NCI-H774 (cell line): ENCODE measurements around the gene PLA2G4B.

Experiments
- DNase-seq: peaks from one replicate; lab custom pipeline; 2025; lab: John Stamatoyannopoulos, UW

PLA2G4B gene

DNA sequence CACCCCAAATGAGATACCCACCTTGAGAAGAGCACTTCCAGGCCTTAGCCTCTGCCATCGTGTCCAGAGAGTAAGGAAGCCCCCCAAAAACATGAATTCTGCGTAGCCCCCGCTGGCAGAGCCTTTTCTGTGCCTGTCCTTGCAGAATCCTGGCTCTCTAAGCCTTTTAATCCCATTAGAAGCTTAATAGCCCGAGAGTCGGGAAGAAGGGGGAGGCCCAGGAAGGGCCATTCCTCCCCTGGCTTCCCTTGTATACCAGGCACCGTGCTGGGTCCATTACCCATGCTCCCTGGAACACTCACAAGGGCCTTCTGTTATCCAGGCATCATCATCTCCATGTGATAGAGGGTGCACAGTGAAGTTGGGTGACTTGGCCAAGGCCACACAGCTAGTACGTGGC lies 48.1 kb downstream of the PLA2G4B start:
- DNase-seq: no peak

DNA sequence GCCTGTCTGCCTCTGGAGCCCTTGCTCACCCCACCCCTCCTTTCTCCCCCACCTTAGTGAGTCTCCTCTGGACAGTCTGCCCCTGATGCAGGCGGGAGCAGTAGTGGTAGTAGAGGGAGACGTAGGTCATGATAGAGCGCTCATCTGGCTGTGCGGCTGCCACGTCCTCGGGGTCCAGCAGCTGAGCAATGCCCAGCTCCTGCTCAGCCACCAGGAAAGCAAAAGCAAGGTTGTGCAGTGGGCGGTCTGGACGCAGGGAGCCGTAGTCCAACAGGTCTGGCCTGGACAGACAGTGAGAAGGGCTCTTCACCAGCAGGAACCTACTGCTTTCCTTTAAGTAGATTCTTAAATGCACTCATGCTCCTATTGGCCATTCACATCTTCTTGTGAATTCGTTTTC lies 48.5 kb downstream of the PLA2G4B start:
- no peak for DNase-seq

DNA sequence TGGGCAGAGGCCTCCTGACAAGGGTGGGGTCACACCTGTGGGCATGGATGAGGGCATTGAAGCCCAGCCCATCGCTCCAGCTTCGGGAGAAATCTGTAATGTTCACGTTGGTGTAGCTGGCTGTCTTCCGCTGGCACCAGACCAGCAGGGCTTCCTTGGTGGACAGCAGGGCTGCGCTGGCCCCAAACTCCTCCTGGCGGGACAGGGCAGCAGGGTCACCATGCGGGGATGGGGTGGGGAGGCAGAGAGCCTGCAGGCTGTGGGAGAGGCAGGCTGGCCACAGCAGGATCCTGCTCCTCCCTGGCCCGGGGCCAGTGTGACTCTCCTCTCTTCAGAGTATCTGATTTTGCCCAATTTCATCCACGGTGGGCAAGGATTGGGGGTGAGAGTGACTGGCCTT lies 49.2 kb downstream of the PLA2G4B start:
- no peak for DNase-seq

DNA sequence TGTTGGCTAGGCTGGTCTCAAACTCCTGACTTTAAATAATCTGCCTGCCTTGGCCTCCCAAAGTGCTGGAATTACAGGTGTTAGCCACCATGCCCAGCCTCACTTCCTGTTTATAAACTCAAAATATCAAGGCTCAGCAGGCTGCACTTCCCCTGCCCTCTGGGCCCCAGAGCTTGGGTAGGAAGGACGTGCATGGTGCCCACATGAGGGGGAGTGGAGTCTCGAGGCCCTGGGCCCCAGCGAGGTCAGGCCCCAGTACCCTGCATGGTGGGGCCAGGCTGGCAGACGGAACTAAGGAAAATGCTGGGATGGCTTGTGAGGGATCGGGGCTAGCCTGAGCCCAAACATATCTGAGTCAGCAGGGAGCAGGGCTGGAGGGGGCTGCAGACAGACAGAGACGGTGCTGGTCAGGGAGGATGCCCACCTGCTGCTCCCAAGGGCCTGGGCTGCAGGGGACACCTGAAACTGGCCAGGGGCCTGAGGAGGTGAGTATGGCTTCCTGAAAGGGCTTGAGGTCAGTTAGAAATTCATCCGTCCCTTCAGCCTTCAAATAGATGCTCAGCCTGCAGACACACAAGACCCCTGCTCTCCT lies 50.1 kb downstream of the PLA2G4B start:
- no peak for DNase-seq

DNA sequence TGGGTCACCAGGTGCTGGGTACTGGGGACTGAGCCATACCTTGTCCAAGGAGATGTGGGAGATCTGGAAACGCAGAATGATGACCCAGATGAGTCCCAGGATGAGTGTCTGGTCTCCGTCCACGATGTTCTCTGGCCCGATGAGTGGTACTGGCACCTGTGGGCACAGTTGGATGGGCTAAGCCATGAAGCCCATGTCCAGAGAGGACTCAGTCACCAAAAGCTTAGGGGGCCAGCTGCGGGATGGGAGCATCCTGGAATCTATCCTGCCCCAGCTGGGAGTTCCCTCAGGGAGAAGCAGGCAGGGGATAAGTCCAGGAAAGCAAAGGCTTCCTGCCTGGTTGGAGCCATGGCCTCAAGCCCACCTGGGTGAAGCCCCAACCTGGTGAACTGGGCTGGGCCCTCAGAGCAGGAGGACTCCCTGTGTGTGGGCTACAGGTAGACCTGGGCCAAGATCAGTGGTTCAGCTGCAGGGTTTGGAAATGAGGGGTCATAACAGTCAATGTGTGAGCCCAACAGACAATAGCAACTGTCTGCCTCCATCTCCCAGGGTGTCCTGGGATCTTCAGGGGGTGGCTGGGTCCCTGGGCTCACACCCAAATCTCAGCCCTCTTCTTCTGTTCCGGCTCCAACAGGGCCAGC lies 51.5 kb downstream of the PLA2G4B start:
- DNase-seq: no peak

DNA sequence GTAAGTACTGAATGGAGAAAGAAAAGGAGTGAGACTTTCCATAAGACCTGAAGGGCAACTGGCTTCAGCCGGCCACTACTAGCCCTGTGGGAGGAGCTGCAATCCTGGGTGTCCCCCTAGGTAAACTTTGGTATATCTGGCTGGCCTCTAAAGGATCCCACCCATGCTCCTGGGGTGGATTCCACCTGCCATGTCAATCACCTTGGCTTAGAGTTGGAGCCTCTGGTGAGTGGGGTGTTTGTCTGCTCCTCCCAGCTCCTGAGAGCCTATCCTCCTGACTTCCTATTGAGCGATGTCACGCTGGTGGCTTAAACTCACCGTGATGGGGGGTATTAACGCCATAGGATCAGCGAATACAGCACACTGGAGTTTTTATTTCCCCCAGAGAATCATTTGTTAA lies 52.6 kb downstream of the PLA2G4B start:
- DNase-seq: peak; percentile 19

DNA sequence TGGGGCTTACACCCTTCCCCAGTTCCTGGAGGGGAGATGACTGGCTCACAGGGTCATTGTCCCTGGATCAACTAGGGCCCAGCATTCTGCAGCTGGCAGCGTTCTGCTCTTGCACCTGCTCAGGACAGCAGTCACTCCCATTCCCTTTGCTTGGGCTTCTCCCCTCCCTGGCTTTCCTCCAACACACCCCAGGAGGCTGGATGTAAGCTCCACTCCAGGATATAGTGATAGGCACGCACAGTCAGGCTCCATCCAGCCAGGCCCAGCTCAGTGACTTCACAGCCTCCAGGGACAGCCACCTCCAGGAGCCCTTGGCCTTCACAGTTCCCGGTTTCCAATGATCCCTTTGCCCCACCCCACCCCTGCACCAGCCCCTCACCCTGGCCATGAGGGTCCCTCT lies 53.3 kb downstream of the PLA2G4B start:
- DNase-seq: peak; percentile 92

DNA sequence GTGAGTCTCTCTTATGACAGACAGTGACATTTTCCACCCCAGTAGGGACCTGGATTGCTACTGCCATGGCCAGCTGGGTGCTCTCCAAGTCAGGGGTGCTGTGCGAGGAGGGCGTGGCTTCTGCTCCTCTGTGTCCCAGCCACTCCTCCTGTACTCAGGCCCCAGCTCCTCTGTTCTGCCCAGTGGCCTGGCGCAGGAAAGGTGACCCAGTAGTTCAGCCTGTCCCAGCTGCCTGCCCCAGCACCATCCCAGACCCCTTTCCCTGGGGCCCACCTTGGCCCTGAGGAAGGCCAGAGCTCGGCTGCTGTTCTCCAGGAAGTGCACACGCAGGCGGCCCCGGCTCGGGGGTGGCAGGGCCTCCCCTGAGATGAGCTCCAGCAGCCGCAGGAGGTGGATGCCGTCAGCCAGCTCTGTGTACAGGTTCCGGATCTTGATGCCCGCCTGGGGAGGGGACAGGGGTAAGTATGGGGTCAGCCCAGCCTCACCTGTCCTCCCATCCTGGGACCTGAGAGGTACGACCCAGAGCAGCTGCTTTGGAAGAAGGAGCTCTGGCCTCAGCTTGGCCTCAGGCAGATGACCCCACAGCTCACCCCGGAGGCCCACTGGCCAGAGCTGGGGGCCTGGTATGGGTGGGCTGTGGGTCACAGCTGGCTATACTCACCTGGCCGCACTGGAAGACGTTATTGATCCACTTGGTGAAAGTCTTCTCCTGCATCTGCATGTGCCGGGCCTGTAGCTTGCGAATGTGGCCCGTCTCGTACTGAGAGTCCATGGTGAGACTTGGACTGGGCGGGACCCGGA lies 54.2 kb downstream of the PLA2G4B start:
- DNase-seq: peak; percentile 66

DNA sequence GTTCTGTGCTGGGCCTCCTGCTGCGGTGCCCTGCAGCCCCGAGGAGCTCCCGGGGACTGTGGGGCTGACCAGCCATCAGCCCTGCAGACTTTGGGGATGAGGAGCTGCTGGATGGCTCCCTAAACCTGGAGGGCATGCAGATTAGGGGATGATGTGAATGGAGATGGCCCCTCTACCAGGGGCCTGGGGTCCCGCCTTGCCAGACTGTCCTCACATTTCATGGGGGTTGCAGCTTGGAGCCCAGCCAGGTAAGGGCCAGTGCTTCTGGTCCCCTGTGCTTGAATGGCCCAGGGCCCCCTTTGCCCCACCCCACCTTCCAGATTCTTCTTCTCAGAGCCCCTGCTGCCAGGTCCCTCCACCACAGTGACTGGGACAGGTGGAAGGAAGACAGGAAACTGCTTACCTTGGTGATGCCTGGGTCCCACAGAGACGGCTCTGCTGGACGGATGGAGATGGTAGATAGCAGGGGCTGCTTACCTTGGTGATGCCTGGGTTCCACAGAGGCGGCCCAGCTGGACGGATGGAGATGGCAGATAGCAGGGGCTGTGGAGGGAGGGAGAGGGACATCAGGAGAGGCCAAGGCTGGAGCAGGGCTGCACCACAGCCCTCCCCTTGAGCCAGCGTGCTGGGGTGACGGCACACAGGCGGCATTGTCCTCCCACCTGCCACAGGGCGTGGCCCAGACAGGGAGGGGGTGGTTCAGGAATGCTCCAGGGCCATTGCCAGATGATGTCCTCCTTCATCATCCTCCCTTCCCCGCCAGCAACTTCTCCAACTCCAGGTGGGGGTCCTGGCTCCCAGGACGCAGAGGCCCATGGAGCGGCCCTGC lies 55.0 kb downstream of the PLA2G4B start, which contains the start of gene SPTBN5:
SPTBN5 (minus strand) TSS at position 632 of the 829 bp plus-strand sequence; CDS start at position 76, 556 bp downstream.
- DNase-seq: no peak

DNA sequence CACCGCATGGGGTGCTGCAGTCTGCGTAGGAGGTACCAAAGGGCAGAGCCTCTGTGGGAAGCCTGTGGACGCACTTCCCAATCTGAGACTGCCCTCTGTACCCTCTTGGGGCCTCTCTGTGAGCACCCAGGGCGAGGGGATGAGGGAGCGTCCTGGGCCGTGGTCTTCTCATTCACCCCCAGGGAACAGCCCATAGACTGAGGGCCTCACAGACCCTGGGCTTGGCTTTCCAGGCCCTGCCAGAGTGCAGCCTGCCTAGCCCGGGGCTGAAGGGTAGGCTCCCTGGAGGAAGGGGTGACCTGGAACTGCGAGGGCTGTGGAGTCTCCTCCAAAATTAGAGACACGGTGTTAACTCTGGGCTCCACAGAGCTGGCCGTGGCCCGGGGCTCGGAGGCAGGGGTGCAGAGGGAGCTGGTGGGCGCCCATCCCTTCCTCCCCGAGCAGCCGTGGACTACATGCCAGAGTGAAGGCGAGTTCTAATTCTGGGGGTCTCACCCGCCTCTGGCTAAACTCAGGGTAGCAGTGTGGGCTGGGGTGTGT lies 55.7 kb downstream of the PLA2G4B start:
- no peak for DNase-seq

DNA sequence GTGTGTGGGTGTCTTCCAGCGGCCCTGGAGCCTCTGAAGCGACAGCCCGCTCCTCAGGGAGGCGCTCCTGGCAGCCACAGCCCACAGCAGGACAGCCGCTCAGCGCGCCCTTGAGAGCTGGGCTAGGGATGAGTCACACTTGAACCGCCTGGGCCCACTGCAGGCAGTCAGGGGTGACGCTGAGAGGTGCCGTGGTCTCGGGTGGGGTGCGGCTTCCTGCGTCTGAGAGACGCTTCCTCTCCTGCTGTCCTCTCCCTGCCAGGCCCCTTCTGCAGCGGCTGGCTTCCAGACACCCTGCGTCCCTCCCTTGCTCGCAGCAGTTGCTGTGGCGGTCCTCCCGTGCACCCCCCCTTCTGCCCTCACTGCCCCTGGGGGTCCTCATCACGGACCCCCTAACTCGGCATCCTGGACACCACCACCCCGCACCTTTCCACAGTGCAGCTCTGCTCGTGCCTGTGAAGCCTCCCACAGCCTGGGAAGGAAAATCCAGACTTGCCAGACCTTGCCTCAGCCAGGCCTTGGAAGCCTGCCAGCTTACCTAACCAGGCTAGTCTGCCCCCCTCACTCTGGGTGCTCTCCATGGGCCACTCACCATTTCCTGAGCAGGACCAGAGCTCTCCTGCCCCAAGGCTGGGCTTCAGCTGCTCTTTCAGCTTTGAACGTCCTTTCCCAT lies 56.3 kb downstream of the PLA2G4B start:
- no peak for DNase-seq

DNA sequence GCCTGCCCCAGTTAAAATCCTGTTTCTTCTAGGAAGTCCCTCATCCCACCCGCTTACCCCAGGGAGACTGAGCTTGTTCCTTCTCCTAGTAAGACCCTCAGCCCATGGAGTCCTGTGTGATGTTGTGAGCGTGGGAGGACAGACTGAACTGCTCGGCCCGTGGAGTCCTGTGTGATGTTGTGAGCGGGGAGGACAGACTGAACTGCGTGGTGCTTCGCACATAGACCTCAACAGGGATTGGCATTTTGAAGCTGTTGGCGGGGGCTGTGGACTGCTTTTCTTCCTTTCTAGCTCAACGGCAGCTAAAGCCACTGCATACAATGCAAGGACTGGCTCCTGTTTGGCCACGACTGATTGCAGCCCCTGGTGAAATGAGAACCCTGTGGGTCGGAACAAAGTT lies 56.8 kb downstream of the PLA2G4B start:
- no peak for DNase-seq

DNA sequence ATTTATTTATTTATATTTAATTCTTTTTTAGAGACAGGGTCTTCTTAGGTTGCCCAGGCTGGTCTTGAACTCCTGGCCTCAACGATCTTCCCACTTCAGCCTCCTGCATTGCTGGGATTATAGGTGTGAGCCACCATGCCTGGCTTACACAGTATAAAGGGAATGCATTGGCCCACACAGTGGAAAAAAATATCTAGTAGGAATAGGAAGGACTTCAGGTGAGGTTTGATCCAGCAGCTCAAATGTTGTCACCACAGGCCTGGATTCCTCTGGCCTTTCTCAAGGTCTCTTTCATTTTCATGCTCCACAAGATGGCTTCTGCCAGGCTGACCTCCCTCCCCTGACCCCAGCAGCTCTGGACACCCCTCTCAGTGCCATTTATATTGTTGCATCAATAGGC lies 57.3 kb downstream of the PLA2G4B start:
- no peak for DNase-seq

DNA sequence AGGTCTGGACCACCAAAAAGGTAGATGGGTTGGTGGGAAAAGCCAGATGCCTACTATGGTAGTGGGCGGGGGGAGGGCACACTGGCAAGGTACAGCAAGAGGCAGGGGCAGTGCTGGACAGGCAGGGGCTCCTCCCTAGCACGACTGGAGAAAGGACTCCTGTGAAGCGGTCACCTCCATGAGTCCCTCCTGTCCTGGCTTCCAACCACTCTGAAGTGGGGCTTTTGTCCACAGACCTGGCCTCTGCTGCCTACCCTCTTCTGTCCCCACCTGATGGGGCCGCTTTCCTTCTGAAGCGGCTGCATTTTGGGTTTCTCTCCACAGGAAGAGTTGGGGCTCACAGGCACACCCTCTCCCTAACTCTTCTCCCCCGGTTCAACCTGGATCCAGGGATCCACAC lies 57.9 kb downstream of the PLA2G4B start:
- DNase-seq: no peak

DNA sequence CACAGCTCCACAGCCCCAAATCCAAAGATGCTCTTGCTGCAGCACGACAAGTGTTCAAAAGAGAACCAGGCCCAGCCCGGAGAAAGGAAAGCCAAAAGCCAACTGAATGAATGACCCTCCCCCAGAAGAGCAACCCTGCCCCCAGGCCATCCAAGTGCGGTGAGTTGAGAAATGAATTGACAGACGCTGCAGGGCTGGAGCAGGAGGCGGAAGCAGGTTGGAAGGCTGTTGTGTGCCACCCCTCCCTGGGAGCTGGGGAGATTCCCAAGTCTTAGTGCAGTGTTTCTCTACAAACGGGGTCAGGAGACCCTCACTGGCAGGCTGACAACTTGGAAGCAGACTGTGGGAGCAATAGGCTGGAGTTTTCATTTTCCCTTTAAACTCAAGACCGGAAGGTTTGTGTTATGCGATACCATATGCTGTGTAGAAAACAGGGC lies 58.7 kb downstream of the PLA2G4B start:
- DNase-seq: no peak
